COLO668 (cell line): ENCODE results near the gene FRMD4A.
"Not testable (repeated sequence)": the region's sequence is repeated elsewhere in the genome, so short reads cannot be mapped to it uniquely, and the experiment has no call there.

ENCODE experiments used
- DNase-seq: peaks from one replicate; lab custom pipeline; 2025; ENCODE audit not compliant: unreplicated experiment; lab: John Stamatoyannopoulos, UW

Gene FRMD4A

DNA sequence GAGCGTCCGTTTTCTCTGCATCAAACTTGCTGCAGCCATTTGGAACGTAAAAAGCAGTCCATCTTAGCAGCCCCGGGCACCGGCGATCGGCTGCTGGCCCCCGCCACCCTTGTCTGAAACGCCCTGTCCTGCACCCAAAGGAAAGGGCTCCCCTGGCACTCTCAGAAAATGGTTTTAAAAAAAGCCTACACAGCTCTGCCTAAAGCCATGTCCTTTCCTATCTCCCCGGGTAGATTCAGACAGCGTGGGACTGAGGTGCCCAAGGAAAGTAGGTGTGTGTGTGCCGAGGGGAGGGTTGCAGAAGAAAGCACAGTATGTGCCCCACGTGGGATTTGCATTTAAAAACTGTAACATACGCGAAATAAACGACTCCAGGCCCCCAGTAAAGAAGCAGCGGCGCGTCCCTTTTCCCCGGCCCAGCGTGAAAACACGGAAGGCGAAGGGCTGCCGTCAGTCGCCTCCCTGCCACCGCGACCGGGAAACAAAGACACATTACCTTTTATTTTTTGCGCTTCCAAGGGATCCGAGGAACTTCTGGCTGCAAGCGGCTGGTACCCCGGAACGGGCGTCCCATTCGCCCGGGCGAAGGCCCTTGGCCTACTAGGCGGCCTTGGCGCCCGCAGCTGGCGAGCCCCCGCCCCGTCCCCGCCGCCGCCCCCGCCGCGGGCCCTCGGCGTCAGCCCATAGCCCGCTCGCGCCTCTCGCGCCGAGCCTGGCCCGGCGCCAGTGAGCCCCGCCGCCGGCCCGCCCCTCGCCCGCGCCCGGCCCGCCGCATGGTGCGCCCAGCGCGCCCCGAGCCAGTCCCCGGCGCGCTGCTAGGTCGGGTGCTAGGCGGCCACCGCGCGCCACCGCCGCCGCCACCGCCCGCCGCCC lies 439.4 kb downstream of the FRMD4A start:
- DNase-seq: no peak

- no peak for DNase-seq
These were observed 440.2 kb downstream of the FRMD4A start for GRCh38 chr10:13890233-13891127.

DNA sequence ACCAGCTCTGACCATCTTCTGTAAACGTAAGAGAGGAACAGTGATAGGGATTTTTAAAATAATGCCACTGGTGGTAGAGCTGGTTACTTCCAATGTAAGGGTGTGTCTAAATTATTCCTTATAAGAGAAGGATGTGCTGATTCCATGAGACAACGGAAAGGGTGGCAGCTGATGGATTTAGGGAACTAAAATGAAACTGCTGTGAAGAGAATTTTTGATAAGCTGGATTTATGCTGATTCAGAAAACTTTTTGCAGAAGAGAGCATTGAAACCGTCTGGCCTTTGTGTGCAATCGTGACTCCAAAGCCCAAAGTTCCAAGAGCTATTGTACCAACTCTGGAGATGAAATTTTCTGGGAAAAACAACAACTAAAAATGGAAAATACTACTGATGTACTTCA lies 443.0 kb downstream of the FRMD4A start:
- no peak for DNase-seq

DNA sequence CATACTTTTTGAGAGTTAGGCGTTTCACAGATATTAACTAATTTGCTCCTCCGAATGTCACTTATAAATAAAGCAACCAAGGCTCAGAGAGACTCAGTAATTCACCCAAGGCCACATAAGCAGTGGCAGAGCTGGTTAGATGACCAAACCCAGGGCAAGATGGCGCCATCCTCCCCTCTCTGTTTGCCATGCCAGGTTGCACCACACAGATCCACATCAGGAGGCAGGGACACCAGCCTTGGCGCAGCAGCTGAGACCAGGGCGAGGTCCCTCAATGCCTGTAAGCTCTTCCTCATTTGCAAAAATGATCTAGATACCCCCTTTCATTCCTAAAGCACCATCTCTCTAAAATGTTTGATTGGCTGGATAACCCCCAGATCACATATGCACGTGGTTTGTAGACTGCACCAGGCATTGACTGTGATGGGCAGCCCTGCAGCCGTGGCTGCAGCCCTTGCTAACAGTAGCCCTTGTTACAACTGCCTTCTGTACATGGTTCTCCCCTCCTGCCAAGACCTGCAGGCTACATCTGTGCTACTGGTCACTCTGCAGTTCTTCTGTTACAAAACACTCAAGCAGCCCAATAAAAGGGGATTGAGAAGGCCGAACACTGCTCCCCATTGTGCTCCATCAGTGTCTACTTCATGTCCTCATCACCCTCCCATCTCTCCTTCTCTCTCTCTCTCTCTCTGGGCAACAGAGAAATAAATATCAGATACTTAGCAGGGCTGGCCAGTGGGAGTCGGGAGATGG lies 445.3 kb downstream of the FRMD4A start:
- no peak for DNase-seq

GRCh38 chr10:13883636-13884444 lies 446.9 kb downstream of the FRMD4A start:
- no peak for DNase-seq

GRCh38 chr10:13882119-13882711 lies 448.5 kb downstream of the FRMD4A start:
- DNase-seq: no peak

GRCh38 chr10:13880760-13881159 lies 450.0 kb downstream of the FRMD4A start:
- DNase-seq: no peak

- DNase-seq: no peak
These were observed 453.4 kb downstream of the FRMD4A start for GRCh38 chr10:13877154-13877909.

DNA sequence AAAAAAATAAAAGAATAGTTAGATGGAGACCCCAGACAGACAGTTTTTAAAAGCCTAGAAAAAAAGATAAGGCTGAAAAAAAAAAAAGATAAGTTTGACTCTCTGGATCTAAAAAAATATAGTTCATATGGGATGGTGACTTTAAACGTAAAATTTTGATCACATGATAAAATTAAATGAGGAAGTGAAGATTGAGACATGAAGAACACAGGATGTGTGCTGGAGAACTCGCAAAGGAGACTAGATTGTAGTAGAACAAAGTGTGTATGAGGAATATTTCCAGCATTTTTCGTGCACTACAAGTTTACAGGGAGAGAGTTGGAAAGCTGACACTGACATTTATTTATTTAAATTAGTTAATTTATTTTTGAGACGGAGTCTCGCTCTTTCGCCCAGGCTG lies 457.5 kb downstream of the FRMD4A start:
- DNase-seq: no peak

GRCh38 chr10:13872411-13872810 lies 458.3 kb downstream of the FRMD4A start:
- no peak for DNase-seq

- DNase-seq: no peak
These were observed 458.9 kb downstream of the FRMD4A start for GRCh38 chr10:13871776-13872175.

DNA sequence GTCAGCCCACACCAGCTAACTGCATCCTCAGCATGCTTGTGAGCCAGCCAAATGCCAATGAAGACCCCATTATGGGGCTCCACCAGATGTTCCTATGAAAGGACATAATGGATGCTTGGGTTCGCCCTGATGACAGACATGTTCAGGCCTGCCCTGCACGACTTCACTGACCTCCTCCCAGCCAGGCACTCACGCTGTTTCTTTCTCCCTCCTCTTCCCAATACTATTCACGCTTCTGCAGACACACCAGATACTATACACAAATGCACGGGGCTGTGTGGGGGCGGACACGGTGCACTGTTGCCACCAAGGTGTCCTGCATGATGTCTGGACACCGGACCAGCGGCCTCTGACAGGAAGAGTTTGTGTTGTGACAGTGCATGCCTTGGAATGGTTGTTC lies 459.7 kb downstream of the FRMD4A start:
- DNase-seq: no peak

DNA sequence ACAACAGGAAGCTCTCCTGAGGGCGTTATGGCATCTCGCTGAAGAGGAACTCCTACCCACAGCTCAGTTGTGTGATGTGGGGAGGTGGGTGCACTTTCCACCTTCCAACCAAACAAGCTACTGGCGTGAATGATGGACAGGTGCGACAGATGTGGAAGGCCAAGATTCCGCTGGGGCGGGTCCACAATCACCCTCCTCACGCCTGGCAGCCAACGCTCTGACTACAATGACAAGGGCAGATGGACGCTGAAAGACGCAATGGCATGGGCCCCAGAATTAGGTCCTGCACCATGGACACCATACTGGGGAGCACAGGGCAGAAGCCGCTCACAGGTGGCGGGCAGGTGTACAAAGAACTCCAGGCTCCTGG lies 461.4 kb downstream of the FRMD4A start:
- no peak for DNase-seq

DNA sequence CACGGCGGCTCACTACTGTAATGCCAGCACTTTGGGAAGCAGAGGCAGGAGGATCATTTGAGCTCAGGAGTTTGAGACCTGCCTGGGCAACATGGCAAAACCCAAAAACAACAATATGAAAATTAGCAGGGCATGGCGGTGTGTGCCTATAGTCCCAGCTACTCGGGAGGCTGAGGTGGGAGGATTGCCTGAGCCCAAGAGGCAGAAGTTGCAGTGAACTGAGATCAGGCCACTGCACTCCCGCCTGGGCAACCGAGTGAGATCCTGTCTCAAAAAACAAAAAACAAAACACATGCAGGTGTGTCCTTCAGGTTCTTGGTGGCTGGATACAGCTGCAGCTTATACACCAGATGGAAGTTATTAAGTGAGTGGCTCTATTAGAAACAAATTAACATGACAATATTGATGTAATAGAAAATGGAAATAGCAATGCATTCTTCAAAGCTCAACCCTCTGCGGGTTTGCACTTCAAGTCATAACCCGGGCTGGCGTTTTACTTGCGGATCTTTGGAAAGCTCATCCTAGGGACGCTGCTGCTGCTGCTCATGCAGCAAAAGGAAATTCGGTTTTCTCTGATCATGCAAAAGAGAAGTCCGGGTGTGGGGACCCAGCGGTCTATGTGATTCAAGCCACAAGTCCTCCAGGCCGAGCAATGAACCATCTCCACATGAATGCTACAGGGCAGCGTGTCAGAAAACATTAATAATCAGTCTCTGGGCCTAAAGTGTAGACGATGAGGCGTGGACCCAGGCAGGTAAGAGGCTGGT lies 462.0 kb downstream of the FRMD4A start:
- no peak for DNase-seq

- DNase-seq: no peak
These were observed 462.9 kb downstream of the FRMD4A start for GRCh38 chr10:13867822-13868221.

DNA sequence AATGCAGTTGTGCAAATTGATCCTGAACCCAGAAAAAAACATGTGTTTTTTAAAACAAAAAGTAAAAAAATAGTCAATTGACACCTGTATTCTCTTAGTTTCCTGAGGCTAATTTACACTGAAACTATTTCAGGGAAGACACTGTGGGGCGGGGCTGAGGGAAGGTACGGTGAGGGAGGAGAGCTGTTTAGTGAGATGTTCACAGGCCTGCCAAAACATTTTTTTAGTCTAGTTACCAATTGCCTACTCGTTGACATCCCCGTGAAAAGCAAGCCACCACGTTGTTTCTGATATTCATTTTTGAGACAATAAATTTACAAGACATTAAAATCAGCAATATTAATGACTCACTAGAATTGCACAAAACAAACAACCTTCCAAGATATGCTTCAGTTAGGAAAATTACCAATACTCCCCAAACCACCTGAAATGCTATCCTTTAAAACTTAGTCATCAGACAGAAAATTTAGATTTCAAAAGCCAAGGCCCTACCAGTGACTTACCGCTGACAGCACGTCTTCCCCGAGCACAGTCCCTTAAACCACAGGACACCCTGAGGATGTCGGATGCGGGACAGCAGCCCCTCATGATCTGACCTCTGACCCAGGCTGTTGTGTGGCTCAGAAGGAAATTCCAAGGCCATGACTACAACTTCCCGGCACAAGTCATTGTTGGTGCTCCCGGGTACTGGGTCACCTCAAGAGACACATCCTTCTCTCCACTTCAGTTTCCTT lies 464.8 kb downstream of the FRMD4A start:
- no peak for DNase-seq

DNA sequence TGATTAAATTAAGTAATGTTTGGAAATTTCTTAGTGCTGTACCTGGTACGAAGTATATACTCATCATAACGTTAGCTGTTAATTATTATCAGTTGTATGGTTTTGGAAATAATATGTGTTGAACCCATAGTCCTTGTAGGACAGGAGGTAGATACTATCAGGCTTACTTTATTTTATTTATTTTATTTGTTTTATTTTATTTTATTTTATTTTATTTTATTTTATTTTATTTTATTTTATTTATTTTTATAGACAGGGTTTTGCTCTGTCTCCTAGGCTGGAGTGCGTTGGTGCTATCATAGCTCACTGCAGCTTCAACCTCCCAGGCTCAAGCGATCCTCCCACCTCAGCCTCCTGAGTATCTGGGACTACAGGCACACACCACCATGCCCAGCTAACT lies 465.5 kb downstream of the FRMD4A start:
- not testable (repeated sequence) for DNase-seq
